NCI-H2029 treated with DMSO at 0.1 percent for 48 hours (cell line): ENCODE measurements around the gene ZNF629.

Source experiments
- DNase-seq: peaks from one replicate; lab custom pipeline; 2025; lab: John Stamatoyannopoulos, UW

The ZNF629 gene

DNA sequence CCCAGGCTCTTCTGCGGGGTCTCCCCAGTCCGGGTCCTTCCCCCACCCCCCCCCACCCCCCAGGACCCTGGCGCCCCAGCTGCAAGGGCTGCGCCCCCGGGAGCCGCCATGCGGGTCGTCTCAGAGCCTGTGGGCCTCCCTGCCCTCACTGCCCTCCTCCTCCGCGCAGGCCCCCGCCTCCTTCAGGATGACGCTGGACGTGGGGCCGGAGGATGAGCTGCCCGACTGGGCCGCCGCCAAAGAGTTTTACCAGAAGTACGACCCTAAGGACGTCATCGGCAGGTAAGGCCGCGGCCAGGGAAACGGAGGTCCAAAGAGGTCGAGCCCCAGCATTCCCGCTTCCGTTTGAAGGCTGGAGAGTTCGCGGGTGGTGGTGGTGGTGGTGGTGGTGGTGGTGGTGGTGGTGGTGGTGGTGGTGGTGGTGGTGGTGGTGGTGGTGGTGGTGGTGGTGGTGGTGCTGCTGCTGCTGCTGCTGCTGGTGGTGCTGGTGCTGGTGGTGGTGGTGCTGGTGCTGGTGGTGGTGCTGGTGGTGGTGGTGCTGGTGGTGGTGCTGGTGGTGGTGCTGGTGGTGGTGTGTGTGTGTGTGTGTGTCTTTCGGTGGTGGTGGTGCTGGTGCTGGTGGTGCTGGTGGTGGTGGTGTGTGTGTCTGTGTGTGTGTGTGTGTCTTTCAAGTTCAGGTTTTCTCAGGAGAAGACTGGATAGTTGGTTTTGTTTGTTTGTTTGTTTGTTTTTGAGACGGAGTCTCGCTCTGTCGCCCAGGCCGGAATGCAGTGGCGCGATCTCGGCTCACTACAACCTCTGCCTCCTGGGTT, 38.2 kb downstream of the ZNF629 start:
- DNase-seq: no peak

DNA sequence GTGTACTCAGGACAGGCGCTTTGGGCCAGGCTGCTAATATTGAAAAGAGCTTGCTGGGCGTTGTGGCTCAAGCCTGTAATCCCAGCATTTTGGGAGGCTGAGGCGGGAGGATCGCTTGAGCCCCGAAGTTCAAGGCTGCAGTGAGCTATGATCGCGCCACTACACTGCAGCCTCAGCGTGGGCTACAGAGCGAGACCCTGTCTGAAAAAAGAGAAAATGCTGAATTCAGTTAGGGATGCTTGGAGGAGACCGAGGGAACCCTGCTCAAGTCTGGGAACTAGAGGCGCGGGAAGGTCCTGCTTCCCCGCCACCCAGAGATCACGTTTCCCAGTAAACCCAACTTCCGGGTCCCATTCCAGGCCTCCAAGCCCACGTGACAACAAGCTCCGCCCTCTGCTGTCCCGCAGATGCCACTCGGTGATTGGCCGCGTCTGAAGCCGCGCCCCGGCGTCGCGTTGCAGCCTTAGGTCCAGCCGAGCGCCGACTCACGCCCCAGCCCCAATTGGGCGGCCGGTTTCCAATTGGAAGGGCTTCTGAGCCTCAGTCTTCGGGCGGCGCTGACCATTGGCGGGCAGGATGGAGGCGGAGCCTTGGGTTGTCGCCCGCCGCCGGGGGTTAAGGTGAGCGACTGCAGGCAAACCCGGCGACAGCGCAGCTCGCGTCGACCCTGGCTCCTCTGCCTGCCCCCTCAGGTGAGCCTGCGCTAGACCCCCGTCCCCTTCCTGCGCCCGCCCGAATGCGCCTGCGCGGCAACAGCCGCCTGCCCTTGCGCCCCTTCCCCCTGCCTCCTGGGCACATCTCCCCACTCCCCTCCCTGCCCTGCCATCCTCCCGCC, 39.0 kb downstream of the ZNF629 start, which contains the start of gene PHKG2:
PHKG2 (plus strand) TSS at position 627 of the 835 bp plus-strand sequence. CDS start 396 bp downstream, outside the sequence.
- DNase-seq: peak; percentile 88

DNA sequence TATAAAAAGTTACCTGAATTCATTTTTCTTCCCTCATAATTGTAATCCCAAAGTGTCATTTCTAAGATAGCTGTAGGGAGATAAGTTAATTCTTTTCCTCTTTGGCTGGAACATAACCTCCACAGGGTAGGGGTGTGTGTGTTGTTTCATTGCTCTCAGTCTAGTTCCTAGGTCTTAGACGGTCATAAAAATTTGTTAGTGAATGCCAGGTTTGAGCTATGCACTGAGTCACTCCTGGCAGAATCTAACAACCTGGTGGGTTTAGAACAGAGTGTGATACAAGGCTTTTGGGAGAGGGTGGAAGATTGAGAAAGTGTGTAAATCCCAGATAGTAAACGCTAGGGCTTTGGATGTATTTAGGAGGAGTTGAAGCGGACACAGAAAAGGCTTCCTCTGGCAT, 39.7 kb downstream of the ZNF629 start:
- no peak for DNase-seq

DNA sequence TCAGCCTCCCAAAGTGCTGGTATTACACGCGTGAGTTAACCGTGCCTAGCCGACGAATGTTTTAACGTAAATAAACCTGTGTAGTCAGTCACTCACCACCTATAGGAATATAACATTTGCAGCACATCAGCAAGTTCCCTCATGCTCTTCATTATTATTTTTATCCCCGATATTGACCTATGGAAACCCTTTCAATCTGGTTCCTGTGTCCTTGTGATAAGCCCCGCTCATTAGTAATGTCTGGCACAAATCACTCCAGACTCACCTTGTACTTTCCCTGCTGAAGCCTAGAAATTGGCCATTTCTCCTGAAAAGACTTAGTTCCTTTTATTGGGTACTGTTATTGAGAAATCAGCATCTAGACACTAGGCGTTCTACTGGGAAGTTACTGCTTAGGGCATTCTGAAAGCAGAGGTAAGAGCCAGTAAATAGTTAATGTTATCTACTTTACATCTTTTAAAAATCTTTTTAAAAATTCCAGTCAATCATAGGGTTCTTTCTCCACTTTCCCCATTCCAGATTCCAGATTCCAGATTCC, 40.3 kb downstream of the ZNF629 start:
- DNase-seq: no peak

GRCh38 chr16:30745082-30745481, 41.9 kb downstream of the ZNF629 start:
- DNase-seq: no peak

DNA sequence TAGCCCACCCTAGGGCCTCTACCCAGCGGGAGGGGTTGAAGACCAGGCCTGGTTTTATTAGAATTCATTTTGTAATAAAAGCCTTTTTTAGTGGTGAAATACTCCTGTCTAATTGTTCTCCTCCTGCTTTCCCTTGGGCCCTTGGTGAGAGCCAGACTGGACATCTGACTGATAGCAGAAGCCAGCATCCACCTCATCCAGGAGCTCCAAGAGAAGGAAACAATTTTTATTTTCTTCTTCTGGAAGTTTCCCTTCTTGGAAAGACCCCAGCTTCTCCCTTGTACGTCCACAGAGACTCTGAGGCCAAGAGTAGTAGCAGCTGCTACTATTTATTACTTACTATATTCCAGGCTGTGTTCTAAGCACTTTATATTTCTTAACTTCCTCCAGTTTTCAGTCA, 42.8 kb downstream of the ZNF629 start:
- DNase-seq: no peak

GRCh38 chr16:30743716-30744115, 43.3 kb downstream of the ZNF629 start:
- no peak for DNase-seq

- DNase-seq: no peak
Observed at GRCh38 chr16:30741461-30741914, 45.5 kb downstream of the ZNF629 start.

- peak; percentile 82 for DNase-seq
Observed at GRCh38 chr16:30740364-30741251, 46.4 kb downstream of the ZNF629 start.

DNA sequence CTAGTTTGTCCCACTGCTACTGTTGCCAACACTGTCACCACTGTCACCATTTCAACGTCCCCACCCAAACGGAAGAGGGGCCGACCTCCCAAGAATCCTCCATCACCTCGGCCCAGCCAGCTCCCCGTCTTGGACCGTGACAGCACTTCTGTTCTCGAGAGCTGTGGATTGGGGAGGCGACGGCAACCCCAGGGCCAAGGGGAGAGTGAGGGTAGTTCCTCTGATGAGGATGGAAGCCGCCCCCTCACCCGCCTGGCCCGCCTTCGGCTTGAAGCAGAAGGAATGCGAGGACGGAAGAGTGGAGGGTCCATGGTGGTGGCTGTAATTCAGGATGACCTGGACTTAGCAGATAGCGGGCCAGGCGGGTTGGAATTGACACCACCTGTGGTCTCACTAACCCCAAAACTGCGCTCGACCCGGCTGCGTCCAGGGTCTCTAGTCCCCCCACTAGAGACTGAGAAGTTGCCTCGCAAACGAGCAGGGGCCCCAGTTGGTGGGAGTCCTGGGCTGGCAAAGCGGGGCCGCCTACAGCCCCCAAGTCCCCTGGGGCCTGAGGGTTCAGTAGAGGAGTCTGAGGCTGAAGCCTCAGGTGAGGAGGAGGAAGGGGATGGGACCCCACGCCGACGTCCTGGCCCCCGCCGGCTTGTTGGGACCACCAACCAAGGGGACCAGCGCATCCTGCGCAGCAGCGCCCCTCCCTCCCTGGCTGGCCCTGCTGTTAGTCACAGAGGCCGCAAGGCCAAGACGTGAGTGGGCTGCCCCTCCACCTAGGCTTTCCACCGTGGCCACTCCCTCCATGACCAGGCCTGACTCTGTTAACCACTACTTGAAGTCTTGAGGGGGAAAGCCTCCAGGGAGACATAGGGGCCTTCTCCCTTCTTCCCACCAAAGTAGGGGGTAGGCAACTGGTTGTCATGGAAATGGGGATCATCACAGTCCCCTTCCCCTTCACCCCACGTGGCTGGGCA, 47.7 kb downstream of the ZNF629 start:
- no peak for DNase-seq

DNA sequence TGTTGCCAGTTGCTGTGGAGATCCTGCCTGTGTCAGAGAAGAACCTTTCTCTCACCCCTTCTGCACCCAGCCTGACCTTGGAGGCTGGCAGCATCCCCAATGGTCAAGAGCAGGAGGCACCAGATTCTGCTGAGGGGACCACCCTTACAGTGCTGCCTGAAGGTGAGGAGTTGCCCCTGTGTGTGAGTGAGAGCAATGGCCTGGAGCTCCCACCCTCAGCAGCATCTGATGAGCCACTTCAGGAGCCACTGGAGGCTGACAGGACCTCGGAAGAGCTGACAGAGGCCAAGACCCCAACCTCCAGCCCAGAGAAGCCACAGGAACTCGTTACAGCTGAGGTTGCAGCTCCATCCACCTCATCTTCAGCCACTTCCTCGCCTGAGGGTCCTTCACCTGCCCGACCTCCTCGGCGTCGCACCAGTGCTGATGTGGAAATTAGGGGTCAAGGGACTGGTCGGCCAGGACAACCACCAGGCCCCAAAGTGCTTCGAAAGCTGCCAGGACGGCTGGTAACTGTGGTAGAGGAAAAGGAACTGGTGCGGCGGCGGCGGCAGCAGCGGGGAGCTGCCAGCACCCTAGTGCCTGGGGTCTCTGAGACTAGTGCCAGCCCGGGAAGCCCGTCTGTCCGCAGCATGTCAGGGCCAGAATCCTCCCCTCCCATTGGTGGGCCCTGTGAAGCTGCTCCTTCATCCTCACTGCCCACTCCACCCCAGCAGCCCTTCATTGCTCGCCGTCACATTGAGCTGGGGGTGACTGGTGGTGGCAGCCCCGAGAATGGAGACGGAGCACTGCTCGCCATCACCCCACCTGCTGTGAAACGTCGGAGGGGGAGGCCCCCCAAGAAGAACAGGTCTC, 49.0 kb downstream of the ZNF629 start:
- DNase-seq: no peak

DNA sequence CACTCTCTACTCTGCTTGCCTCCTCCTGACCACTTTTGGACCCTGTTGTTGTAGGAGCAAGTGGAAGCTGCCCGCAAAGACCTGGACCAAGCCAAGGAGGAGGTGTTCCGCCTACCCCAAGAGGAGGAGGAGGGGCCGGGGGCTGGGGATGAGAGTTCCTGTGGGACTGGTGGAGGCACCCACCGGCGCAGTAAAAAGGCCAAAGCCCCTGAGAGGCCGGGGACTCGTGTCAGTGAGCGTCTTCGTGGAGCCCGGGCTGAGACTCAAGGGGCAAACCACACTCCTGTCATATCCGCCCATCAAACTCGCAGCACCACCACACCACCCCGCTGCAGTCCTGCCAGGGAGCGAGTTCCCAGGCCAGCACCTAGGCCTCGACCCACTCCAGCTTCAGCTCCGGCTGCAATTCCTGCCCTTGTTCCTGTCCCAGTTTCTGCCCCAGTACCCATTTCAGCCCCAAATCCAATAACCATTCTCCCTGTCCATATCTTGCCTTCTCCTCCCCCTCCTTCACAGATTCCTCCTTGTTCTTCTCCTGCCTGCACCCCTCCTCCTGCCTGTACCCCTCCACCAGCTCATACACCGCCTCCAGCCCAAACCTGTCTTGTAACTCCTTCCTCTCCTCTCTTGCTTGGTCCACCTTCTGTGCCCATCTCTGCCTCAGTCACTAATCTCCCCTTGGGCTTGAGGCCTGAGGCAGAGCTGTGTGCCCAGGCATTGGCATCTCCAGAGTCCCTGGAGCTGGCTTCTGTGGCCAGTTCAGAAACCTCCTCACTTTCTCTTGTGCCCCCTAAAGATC, 49.8 kb downstream of the ZNF629 start:
- DNase-seq: no peak

DNA sequence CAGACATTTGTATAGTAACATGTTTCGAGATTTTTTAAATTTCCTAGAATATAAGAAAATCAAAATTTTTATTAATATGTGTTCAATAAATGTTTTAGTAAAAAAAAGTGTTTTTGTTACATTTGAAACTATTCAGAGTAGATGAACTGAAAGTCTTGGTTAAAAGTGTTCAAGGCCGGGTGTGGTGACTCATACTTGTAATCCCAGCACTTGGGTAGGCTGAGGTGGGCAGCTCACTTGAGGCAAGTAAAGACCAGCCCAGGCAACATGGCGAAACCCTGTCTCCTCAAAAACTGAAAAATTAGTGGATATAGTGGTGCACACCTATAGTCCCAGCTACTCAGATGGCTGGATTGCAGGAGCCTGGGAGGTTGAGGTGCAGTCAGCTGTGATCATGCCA, 55.6 kb downstream of the ZNF629 start:
- DNase-seq: no peak

GRCh38 chr16:30728899-30729672, 57.9 kb downstream of the ZNF629 start:
- no peak for DNase-seq
